ENCODE results near the gene TMEM109.

DNA sequence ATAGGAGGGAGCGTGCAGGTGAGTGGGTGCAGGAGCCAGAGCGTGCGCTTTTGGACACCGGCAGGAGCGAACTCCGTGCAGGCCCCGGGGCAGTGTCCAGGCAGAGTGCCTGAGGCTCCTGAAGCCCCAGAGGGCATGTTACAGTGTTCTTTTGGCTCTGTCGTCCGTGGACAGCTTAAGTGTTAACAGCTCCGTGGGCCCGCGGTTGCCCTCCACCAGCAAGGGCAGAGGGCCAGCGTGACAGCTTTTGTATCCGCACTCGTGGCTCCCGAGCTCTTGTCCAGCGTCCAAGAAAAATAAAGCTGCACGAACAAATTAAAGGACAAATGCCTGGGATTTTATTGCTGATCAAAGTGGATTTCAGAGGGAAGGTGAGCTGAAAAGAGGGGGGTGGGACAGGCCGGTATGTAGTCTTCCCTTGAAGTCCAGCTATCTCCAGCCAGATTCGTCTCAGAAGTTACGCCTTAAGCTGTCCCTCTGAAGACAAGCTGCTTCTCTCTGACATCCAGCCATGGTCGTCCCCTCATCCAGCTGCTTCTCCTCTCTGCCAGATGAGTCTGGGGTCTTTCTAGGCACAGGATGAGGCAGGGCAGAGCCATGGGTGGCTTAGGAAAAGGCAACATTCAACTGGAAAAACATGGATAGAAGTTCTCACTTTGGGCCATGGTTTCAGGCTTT, 968 bp upstream of the TMEM109 start:
- no peak for TF ChIP-seq USF1 (IDR thresholded peaks at IDR 0.05)
- no peak for TF ChIP-seq TCF12 (IDR thresholded peaks at IDR 0.05; ENCODE audit: low read depth)
- TF ChIP-seq NFIC (IDR thresholded peaks at IDR 0.05) = no peak
- no peak for TF ChIP-seq RAD21 (IDR thresholded peaks at IDR 0.05; ENCODE audit: low read depth)
- no peak for TF ChIP-seq MAX (IDR thresholded peaks at IDR 0.05)
- TF ChIP-seq CEBPB (IDR thresholded peaks at IDR 0.05) = no peak
- TF ChIP-seq TAF1 (IDR thresholded peaks at IDR 0.05; ENCODE audit: low read depth) = no peak
- TF ChIP-seq YY1 (IDR thresholded peaks at IDR 0.05; ENCODE audit: low read depth) = no peak
- TF ChIP-seq EP300 (IDR thresholded peaks at IDR 0.05; ENCODE audit: borderline replicate concordance) = no peak
- TF ChIP-seq CREB1 (IDR thresholded peaks at IDR 0.05; ENCODE audit: low read depth) = no peak
- no peak for TF ChIP-seq TEAD4 (IDR thresholded peaks at IDR 0.05)
